H4 (cell line): Measurements from ENCODE around the gene EXO1. TPM values are rescaled to one million over a fixed set of nuclear protein-coding genes. Genes with fewer than 3 reads are reported as not detected.
"Not testable (repeated sequence)": the region's sequence is repeated elsewhere in the genome, so short reads cannot be mapped to it uniquely, and the experiment has no call there.

ENCODE experiments used
- DNase-seq: peaks from one replicate; pipeline ENCODE4 v3.0.0-alpha.2; 2015; ENCODE audit warnings: low spot score
- total RNA-seq: library from RNA; depleted of rRNA; stranded (reverse); fragments of >200 nt; shearing (Covaris generic); gene quantifications from 2 replicates; pipeline ENCODE4 v1.2.3, GENCODE V29; 2014; rRNA removed

Gene EXO1
- 32.4 and 49.1 TPM in 2 replicates for total RNA-seq

DNA sequence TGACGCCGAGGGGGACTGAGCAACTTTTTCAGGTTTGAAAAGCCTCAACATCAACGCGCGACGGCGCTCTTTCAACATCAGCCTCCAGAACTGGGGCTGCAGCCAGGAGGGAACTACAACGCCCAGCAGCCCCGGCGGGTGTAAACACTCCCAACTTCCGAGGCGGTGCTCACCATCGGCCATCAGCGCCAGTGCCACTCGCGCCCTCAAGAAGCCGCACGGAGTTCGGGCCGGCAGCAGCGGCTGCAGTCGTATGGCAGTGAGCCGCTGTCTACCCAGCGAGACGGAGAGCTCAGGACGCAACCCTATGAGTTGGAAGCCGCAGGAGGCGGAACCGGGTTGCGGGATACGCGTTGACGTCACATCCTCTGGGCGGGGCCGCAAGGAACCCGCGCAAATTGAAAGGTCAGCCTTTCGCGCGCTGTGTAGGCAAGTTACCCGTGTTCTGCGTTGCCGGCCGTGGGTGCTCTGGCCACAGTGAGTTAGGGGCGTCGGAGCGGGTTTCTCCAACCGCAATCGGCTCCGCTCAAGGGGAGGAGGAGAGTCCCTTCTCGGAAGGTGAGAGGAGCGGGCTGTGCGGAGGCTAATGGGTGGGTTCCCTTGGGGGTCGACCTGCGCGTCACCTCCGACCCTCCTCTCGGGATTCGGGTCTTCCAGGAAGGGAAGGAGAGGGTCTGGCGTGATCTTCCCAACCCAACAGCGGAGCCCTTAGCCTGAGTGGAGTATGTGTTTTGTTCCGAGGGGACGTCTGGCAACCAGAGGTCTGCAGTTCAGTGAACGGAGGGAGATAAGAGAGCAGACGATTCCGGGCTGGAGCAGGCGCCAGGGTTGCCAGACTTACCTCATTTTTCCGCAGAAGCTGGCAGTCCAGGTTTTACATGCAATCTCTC, at the start of gene EXO1:
TSS of gene EXO1 (plus strand) at position 409 of the 890 bp plus-strand sequence. CDS start 2,222 bp downstream, outside the sequence.
- peak; percentile 92 for DNase-seq

DNA sequence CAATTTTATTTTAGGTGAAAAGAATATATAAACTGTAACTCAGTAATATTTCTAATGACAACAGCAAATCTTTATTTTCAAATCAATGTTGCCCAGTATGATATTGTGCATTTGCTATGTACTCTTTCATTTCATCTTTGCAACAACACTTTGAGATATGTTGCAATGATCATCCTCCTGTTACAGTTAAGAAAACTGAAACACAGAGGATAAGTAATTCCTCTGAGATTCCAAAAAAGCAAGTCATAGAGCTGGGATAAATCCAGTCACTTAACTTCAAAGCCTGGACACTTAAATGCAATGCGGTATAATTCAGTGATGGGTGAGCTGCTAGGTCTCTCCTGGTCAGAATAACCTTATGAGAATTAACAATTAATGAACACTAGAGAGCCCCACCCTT, 48.6 kb upstream of the EXO1 start:
- no peak for DNase-seq

DNA sequence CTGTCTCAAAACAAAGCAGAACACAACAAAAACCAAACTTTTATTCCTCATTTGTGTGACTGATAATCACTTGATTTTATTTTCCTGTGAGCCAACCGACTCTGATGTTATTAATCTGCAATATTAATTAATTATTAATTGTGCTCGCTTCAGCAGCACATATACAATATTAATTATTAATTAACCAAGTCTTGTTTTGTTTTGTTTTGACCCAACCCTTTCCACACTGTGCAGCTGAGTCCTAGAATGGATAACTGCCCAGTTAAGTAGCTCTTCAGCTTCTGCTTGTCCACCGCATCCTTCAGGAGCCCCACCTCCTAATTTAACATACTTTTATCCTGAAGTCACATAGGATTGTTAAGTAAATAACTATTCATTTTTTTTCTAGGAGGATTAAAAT, 47.4 kb upstream of the EXO1 start:
- DNase-seq = no peak

DNA sequence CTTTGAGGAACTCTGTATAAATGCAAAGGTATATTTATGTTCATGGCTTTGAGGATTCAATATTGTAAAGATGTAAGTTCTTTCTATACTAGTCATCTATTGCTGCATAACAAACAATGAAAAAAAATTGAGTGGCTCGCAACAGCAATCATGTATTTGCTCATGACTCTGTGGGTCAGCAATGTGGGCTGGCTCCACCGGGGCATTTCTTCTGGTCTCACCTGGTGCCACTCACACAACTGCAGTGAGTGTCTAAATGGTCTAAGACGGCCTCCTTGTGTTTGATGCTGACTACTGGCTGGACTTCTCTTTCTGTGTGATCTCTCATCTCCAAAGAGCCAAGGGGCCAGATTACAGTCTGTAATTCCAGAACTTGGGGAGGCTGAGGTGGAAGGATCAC, 45.1 kb upstream of the EXO1 start:
- DNase-seq = no peak

GRCh38 chr1:241804706-241805105, 43.3 kb upstream of the EXO1 start:
- DNase-seq = not testable (repeated sequence)

DNA sequence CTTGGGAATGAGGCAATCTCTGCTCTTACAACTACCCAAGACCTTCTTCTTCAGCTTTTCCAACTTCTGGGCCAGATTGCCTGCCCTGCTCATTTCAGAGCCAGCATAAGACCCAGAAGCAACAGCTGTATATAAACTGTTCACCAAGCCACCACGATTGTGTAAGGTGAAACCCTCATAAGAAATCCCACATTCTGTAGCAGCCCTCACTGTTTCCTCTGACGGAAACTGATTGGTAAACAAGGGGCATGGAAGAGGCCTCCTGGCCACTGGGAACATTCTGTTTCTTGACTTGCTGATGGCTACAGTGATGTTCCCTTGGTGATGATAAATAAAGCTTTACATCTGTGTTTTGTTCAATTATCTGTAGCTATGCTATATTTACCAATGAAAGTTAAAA, 39.7 kb upstream of the EXO1 start:
- DNase-seq = peak; percentile 58

GRCh38 chr1:241810769-241811405, 37.1 kb upstream of the EXO1 start:
- no peak for DNase-seq

GRCh38 chr1:241813768-241814320, 34.2 kb upstream of the EXO1 start:
- no peak for DNase-seq

- no peak for DNase-seq
Measured at GRCh38 chr1:241816008-241816407, 32.0 kb upstream of the EXO1 start.

GRCh38 chr1:241817331-241817792, 30.6 kb upstream of the EXO1 start:
- DNase-seq = peak; percentile 69

- DNase-seq = no peak
Measured at GRCh38 chr1:241817956-241818612, 29.9 kb upstream of the EXO1 start.

DNA sequence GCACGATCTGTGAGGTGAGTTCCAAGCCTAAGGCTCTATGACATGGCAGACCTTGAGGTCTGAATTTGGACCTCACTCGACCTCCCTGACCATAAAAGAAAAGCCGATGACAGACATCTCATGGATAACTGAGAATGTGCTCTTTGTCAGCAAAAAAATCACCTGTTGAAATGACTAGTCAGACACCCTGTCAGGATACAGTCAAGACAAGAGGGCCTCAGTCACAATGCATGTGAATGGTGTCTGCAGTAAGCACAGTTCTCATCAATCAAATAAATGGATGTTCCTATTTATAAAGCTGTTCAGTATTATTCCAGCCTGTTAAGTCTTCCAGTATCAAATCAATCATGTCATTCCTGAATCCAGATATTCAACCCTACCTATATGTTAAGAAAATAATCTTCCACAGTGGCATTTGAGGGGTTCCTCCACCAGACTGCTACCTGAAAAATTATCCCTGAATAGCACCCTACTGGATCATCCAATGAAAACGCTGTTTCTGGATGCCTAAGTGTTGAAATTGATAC, 28.6 kb upstream of the EXO1 start:
- DNase-seq = no peak

GRCh38 chr1:241821363-241821762, 26.6 kb upstream of the EXO1 start:
- DNase-seq = peak; percentile 12

GRCh38 chr1:241822846-241823245, 25.2 kb upstream of the EXO1 start:
- no peak for DNase-seq

- no peak for DNase-seq
Measured at GRCh38 chr1:241823925-241824324, 24.1 kb upstream of the EXO1 start.

DNA sequence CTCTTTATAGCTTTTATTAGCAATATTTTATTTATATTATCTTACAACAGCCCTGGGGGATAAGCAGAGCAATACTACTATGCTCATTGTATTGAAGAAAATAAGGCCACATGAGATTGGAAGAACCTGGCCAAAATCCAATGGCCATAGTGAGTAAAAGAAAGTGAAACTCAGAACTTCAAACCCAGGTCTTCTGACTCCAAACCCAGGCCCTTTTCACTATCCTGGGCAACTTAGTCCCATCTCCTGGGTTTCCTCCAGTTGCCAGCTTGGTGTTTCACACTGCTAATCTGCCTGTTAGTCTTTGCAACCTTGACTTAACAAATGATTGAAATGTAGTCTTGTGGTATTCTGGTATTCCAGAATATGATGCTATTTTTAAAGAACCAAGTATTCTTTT, 22.4 kb upstream of the EXO1 start:
- peak; percentile 11 for DNase-seq

DNA sequence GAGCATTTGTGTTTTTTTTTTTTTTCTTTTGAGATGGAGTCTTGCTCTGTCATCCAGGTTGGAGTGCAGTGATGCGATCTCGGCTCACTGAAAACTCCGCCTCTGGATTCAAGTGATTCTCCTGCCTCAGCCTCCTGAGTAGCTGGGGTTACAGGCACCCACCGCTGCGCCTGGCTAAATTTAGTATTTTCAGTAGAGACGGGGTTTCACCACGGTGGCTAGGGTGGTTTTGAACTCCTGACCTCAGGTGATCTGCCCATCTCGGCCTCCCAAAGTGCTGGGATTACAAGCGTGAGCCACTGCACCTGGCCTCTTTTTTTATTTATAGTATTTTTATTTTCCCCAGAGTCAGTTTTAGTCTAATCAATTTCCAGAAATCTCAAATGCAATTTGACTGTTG, 21.4 kb upstream of the EXO1 start:
- DNase-seq = not testable (repeated sequence)

GRCh38 chr1:241827264-241827663, 20.7 kb upstream of the EXO1 start:
- no peak for DNase-seq

DNA sequence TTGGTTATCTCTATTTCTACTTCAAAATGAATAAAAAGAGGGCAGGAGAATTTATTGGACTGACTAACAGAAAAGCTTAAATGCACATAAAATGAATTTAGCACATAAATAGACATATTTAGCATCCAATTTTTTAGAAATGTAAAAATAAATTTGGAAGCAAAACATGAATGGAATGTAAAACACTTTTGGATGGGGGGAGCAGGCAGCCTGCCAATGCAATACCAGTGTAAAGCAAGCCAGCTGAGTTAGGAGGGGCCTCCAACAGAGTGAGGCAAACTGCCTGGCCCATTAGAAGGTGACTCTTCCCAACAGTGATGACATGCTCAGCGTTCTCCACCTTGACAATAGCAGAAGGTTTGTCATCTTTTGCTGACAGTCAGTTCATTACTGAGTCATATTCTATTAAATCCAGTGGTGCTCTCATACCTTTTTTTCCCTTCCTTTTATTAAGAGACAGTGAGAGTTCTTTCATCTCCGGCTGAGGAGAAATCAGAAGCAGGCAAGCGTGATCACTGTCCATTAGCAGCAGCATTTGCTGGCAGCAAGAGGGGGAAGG, 19.5 kb upstream of the EXO1 start:
- no peak for DNase-seq

DNA sequence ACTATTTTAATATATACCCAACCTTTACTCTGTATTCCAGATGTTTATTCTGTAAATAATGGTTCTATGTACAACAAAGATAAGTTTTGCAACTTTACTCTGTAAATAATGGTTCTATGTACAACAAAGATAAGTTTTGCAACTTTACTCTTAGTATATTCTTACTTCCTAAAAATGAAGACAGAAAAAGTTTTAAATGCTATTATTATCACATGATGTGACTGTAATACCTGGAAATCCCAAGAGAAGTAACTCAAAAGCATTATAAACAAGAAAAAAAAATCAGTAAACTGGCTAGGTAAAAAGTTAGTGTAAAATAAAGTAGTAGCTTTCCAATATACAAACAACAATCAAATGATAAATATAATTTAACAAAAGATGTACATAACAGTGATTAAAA, 18.5 kb upstream of the EXO1 start:
- no peak for DNase-seq

DNA sequence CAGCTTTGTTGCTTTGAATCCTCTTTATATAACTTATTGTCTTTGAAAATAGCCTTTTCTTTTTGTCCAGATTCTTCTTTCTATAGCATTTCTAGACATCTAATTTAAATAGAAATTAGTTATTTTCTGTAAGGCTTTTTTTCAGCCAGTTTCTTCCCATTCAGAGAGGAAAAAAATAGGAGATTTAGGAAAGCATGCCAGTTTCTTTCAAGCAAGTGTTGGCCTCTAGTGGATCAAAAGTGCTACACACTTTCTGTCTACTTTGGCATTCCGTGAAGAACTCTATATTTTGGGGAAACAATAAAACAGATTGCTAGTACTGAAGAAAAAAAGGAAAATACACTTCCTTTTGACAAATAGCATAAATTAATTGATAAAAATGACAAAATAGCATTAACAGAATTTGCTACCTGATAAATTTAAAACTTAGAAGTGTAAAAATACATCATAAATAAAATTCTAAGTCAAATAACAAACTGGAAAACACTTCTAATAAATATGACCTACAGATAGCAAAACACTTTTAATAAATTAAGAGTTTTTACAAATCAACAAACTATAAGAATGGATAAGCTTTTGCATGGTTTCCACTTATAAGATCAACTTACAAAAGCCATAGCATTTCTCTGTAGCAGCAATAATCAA, 13.1 kb upstream of the EXO1 start:
- peak; percentile 71 for DNase-seq
